Activated CD4-positive, alpha-beta T cell treated with anti-CD3 and anti-CD28 coated beads for 36 hours (primary cell): ENCODE data around the gene MMP1. TPM values are rescaled to one million over a fixed set of nuclear protein-coding genes. Genes with fewer than 3 reads are reported as not detected.

Source experiments
- ATAC-seq: fragments of 200-7000 bp; cut with Tn5 transposase; one replicate; pipeline ENCODE4 v1.10.0; 2021; ENCODE audit warnings: mild to moderate bottlenecking, moderate library complexity
- CTCF ChIA-PET: fragments of 350-600 bp; sonication (Branson Sonifier 250); formaldehyde crosslinking; loops from one replicate; lab custom pipeline; 2021; ENCODE audit warnings: antibody characterized with exemption; lab: Charles Lee
- POLR2A ChIA-PET: fragments of 350-600 bp; sonication (Branson Sonifier 250); formaldehyde crosslinking; loops from one replicate; lab custom pipeline; 2021; ENCODE audit warnings: antibody characterized with exemption, inconsistent platforms; lab: Charles Lee
- DNase-seq: peaks from one replicate; pipeline ENCODE4 v3.0.0-alpha.2; 2020
- H3K27ac Mint-ChIP-seq: one replicate; pipeline ENCODE4 v1.8.0; 2021; ENCODE audit warnings: mixed read lengths
- H3K27me3 Mint-ChIP-seq: one replicate; pipeline ENCODE4 v1.8.0; 2021; ENCODE audit warnings: mixed read lengths
- H3K36me3 Mint-ChIP-seq: one replicate; pipeline ENCODE4 v1.8.0; 2021; ENCODE audit warnings: low read depth, mixed read lengths
- H3K4me1 Mint-ChIP-seq: one replicate; pipeline ENCODE4 v1.8.0; 2021; ENCODE audit warnings: mixed read lengths
- H3K4me3 Mint-ChIP-seq: one replicate; pipeline ENCODE4 v1.8.0; 2021; ENCODE audit warnings: mild to moderate bottlenecking, moderate library complexity, mixed read lengths
- H3K9me3 Mint-ChIP-seq: one replicate; pipeline ENCODE4 v1.8.0; 2021; ENCODE audit warnings: low read depth, mixed read lengths
- intact Hi-C, 2 experiments: fragments of 100-400 bp; cut with DNase I in 1 of 2; cut with micrococcal nuclease in 1 of 2; formaldehyde crosslinking; loops; one replicate each; pipeline versions ENCODE4 v1.14.2 to v1.15.1; 2022 to 2024; cut with DNase I, micrococcal nuclease
- total RNA-seq, 2 experiments: library from RNA; stranded (reverse); gene quantifications; one replicate each; pipeline ENCODE4 v1.2.3, GENCODE V29; 2021

The MMP1 gene
- total RNA-seq: not detected

DNA sequence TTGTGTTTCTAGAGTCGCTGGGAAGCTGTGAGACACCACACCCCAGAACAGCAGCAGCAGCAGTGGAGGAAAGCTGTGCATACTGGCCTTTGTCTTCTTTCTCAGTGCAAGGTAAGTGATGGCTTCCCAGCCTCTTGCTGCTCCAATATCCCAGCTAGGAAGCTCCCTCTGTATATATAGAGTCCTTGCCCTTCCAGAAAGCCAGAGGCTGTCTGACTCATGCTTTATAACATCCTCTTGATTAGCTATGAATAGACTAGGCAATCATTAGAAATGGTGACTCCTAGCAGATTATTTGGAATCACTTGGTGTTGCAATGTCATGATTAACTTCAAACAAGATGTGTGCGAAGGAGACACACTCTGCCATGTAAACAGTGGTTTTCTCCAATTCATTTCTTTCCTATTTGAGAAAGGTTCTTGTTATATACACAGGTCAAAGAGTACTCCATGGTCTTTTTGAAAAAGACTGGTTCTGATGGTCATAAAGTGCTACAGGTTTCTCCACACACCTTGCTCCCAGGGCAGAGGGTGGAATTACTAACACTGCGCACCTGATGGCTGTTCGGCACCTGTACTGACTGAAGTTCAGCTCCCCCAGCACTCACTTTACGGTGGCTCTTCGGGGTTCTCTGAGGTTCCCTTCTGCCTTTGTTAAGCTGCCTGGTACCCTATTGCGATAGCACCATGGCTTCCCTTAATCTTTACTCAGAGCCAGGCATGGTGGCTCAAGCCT lies at the start of gene MMP1:
Gene MMP1 (minus strand): TSS at position 149 of the 735 bp plus-strand sequence. CDS start 68 bp downstream, at position 81.
- no peaks in the 10 kb centered on the region for H3K36me3 Mint-ChIP-seq
- POLR2A ChIA-PET: interaction anchor here (0.7 kb wide), 1 partner anchor 55 kb away, joined by 9 read pairs; no protein-coding TSS in a partner anchor
- no peak within 1 kb of the TSS for H3K4me3 Mint-ChIP-seq
- H3K27ac Mint-ChIP-seq: no peak within 1 kb of the TSS
- CTCF ChIA-PET: no interaction called here
- no peaks in the 10 kb centered on the region for H3K9me3 Mint-ChIP-seq
- ATAC-seq (no peak), DNase-seq (no peak)
- no peaks in the 10 kb centered on the region for H3K27me3 Mint-ChIP-seq
- H3K4me1 Mint-ChIP-seq: no peaks in the 10 kb centered on the region
- intact Hi-C loops: no loop called here

DNA sequence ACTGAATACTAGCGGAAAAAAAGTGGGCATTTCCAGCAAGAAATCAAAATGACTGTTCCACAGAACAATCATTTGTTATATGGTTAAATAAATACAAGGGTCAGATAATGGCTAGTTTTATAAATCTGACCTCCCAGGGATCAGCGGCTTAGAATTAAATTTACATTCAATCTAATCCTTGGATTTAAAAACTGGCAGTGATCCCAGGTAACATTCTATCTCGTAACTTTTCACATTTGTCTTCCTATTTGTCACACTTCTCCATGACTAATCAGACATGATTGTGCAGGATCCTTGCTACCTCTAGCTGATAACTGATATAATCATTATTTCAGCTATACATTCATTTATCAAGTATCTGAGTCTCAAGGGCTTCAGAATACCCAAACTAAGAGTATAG lies 48.3 kb upstream of the MMP1 start:
- ChIA-PET CTCF (no interaction called here), POLR2A (no interaction called here)
- Mint-ChIP-seq H3K9me3 (no peaks in the 10 kb centered on the region), H3K27ac (no peak overlapping the region), H3K27me3 (peaks cover 12% of the 10 kb centered on the region), H3K36me3 (no peaks in the 10 kb centered on the region), H3K4me1 (no peaks in the 10 kb centered on the region), H3K4me3 (no peak overlapping the region)
- ATAC-seq (no peak), DNase-seq (no peak)
- intact Hi-C loops: no loop called here

DNA sequence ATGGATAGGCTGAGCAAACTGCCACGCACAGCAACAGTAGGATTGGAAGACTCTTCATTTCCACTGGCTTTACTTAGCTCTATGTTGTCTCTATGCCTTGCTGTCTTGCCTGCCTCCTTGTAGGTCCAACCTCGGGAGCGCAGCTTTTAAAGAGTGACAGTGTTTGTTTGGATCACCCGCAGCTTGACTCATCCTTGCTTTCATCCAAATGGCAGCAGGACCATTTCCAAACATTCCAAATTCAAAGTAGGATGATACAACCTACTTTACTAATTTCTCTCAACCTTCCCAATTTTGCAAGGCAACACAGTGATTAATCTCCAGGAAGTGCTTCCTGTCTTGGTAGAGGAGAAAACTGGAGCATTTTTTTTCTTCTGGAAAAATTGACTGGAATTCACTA lies 45.5 kb upstream of the MMP1 start, which contains the start of gene MMP3:
Gene MMP3 (minus strand): TSS at position 121 of the 400 bp plus-strand sequence. CDS start 63 bp downstream, at position 58.
- ChIA-PET POLR2A (no interaction called here), CTCF (interaction anchor here (1.6 kb wide), 1 partner anchor 19 kb away, joined by 3 read pairs; no protein-coding TSS in a partner anchor)
- Mint-ChIP-seq H3K4me1 (no peaks in the 10 kb centered on the region), H3K27ac (no peak within 1 kb of the TSS), H3K27me3 (peaks cover 11% of the 10 kb centered on the region), H3K4me3 (no peak within 1 kb of the TSS), H3K9me3 (no peaks in the 10 kb centered on the region), H3K36me3 (no peaks in the 10 kb centered on the region)
- ATAC-seq (no peak), DNase-seq (no peak)
- intact Hi-C loops: no loop called here

DNA sequence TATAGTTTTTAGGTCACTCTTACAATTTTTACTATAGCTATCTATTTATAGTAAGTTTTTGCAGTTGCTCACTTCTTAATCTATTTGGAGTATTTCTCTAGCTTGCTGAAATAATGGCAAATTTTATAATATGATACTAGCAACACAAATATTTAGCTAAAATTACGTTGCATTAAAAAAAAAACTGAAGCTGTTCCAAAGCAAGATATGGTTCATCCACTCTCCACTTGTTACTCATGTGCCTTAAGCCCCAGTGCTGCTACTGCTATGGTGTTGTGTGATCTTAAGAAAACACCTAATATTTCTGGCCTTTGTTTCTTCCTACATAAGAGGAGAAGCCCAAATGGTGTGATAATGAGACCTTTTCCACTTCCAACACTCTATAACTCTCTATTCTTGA lies 45.0 kb upstream of the MMP1 start:
- Mint-ChIP-seq H3K27me3 (peaks cover 11% of the 10 kb centered on the region), H3K36me3 (no peaks in the 10 kb centered on the region), H3K9me3 (no peaks in the 10 kb centered on the region), H3K4me1 (no peaks in the 10 kb centered on the region), H3K4me3 (no peak overlapping the region), H3K27ac (no peak overlapping the region)
- intact Hi-C loops: no loop called here
- ATAC-seq: no peak
- no peak for DNase-seq
- POLR2A ChIA-PET: no interaction called here
- CTCF ChIA-PET: interaction anchor here (1.6 kb wide), 1 partner anchor 19 kb away, joined by 3 read pairs; no protein-coding TSS in a partner anchor

DNA sequence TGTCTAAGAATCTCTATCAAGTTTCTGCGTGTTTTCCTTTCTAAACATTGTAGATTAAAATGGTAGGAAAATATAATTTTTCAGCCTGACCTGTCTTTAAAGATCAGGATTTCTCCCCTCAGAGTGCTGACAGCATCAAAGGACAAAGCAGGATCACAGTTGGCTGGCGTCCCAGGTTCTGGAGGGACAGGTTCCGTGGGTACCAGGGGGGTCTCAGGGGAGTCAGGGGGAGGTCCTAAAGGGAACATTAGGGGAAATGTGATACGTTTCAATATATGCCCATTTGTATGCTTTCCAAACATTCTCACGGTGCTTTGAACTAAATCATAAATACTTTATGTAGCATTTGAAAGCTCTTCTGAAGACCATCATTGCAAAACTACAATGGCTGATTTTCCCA lies 42.1 kb upstream of the MMP1 start:
- no peak overlapping the region for H3K4me3 Mint-ChIP-seq
- H3K27ac Mint-ChIP-seq: no peak overlapping the region
- no peaks in the 10 kb centered on the region for H3K36me3 Mint-ChIP-seq
- peaks cover 9% of the 10 kb centered on the region for H3K27me3 Mint-ChIP-seq
- ATAC-seq (no peak), DNase-seq (no peak)
- POLR2A ChIA-PET: no interaction called here
- no peaks in the 10 kb centered on the region for H3K9me3 Mint-ChIP-seq
- intact Hi-C loops: no loop called here
- CTCF ChIA-PET: no interaction called here
- H3K4me1 Mint-ChIP-seq: no peaks in the 10 kb centered on the region

DNA sequence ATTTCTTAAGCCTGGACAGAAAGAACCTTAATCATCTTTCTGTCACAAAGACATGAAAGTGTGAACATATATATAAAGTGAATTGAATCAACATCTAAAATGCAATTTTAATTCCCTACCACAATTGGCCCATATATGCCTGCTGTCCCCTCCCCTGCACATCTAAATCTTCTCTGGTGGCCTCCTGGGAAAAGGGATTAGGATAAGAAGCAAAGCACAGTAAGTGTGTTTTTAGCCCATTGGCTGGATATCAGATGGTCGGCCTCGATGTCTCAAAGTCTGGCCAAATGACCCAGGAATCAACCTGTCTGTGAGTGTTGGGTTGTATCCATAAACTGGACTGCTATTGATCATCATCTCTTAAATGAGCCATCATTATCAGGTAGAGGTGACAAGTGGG lies 39.7 kb upstream of the MMP1 start:
- Mint-ChIP-seq H3K4me3 (no peak overlapping the region), H3K4me1 (no peaks in the 10 kb centered on the region), H3K27me3 (peaks cover 6% of the 10 kb centered on the region), H3K9me3 (no peaks in the 10 kb centered on the region), H3K36me3 (no peaks in the 10 kb centered on the region), H3K27ac (no peak overlapping the region)
- DNase-seq (no peak), ATAC-seq (no peak)
- intact Hi-C loops: no loop called here
- ChIA-PET POLR2A (no interaction called here), CTCF (no interaction called here)

DNA sequence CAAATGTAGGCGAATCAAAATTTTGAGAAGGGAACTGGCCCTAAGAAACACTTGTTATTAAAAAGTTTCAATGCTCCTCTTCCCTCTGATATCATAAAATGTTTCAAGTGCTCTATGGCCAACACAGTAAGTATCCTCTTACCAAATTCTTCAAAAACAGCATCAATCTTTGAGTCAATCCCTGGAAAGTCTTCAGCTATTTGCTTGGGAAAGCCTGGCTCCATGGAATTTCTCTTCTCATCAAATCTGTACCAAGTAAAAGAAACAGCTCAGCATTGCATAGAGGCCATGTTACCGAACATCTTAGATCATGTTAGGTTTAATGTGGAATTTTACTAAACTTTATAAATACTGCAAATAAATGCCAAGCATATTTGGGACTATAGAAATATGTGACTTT lies 39.2 kb upstream of the MMP1 start:
- ATAC-seq (no peak), DNase-seq (no peak)
- ChIA-PET POLR2A (no interaction called here), CTCF (no interaction called here)
- no peaks in the 10 kb centered on the region for H3K4me1 Mint-ChIP-seq
- peaks cover 9% of the 10 kb centered on the region for H3K27me3 Mint-ChIP-seq
- intact Hi-C loops: no loop called here
- no peak overlapping the region for H3K27ac Mint-ChIP-seq
- H3K4me3 Mint-ChIP-seq: no peak overlapping the region
- H3K36me3 Mint-ChIP-seq: no peaks in the 10 kb centered on the region
- no peaks in the 10 kb centered on the region for H3K9me3 Mint-ChIP-seq

DNA sequence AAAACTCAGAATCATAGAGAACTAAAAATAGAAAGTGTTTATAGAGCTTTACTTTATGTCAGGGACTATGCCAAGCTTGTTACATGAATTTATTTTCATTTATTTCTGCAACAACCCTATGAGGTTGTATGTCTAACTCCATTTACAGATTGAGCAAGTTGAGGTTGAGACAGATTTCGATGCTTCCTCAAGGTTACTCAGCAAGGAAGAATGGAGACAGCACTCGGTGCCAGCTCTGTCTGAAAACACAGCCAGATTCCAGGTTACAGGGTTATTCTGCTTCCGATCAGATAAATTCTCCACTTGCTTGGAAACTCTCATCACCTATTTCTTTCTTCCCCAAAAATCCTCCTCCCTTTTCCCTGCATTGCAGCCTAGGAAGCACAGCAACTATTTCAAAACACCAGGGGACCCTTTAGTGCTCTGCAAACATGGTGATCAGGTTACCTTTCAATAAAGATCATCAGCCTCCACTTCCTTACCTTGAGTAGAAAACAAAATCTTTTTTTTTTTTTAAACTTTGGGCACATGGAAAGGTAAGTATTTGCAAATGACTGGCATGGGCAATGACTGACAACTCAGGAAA lies 38.4 kb upstream of the MMP1 start:
- ATAC-seq: no peak
- intact Hi-C loops: no loop called here
- no peaks in the 10 kb centered on the region for H3K4me1 Mint-ChIP-seq
- POLR2A ChIA-PET: no interaction called here
- H3K27ac Mint-ChIP-seq: no peak overlapping the region
- CTCF ChIA-PET: no interaction called here
- peaks cover 14% of the 10 kb centered on the region for H3K27me3 Mint-ChIP-seq
- H3K36me3 Mint-ChIP-seq: no peaks in the 10 kb centered on the region
- H3K4me3 Mint-ChIP-seq: no peak overlapping the region
- H3K9me3 Mint-ChIP-seq: no peaks in the 10 kb centered on the region
- DNase-seq: no peak

DNA sequence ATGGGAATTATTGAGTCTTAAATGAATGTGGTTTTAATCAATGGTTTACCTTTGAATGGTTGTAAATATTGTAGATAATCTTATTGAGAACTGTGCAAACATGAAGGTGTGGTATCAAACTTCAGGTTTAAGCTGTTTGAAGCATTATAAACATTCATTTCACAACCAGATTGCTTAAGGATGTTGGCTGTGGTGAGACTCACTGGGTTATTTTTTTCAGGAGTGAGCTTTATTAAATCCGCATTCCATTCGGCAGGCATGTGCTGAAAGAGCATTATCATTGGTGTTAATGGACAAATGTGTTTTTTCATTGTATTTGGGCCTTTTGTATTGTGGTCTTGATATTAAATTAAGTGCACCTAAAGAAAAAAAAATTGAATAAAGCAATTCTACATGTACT lies 35.8 kb upstream of the MMP1 start:
- H3K36me3 Mint-ChIP-seq: no peaks in the 10 kb centered on the region
- H3K4me1 Mint-ChIP-seq: no peaks in the 10 kb centered on the region
- H3K27me3 Mint-ChIP-seq: peaks cover 33% of the 10 kb centered on the region
- ChIA-PET POLR2A (no interaction called here), CTCF (no interaction called here)
- no peaks in the 10 kb centered on the region for H3K9me3 Mint-ChIP-seq
- no peak for DNase-seq
- no peak overlapping the region for H3K27ac Mint-ChIP-seq
- intact Hi-C loops: loop anchor here in 1 of 2 experiments (5.0 kb wide), 1 partner anchor 109 kb away; no protein-coding TSS in a partner anchor
- no peak overlapping the region for H3K4me3 Mint-ChIP-seq
- no peak for ATAC-seq

DNA sequence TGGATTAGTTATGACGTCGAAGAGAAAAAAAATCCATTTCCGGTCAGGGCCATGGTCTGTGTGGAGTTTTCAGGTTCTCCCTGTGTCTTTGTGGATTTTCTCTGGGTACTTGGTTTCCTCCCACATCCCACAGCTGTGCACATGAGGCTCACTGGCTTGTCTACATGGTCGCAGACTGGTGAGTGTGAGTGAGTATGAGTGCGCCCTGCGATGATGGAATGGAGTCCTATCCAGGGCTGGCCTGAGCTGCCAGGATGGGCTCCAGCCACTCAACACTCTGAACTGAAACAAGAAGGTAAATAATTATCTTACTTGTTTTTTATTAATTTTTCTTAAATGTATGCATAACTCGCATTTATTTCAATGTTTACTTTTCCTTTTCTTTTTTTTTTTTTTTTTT lies 34.7 kb upstream of the MMP1 start:
- no peak for DNase-seq
- no peak for ATAC-seq
- CTCF ChIA-PET: no interaction called here
- no peak overlapping the region for H3K27ac Mint-ChIP-seq
- POLR2A ChIA-PET: no interaction called here
- no peaks in the 10 kb centered on the region for H3K9me3 Mint-ChIP-seq
- H3K36me3 Mint-ChIP-seq: no peaks in the 10 kb centered on the region
- no peaks in the 10 kb centered on the region for H3K4me1 Mint-ChIP-seq
- H3K4me3 Mint-ChIP-seq: no peak overlapping the region
- intact Hi-C loops: loop anchor here in 1 of 2 experiments (5.0 kb wide), 1 partner anchor 110 kb away; no protein-coding TSS in a partner anchor
- H3K27me3 Mint-ChIP-seq: peaks cover 33% of the 10 kb centered on the region

DNA sequence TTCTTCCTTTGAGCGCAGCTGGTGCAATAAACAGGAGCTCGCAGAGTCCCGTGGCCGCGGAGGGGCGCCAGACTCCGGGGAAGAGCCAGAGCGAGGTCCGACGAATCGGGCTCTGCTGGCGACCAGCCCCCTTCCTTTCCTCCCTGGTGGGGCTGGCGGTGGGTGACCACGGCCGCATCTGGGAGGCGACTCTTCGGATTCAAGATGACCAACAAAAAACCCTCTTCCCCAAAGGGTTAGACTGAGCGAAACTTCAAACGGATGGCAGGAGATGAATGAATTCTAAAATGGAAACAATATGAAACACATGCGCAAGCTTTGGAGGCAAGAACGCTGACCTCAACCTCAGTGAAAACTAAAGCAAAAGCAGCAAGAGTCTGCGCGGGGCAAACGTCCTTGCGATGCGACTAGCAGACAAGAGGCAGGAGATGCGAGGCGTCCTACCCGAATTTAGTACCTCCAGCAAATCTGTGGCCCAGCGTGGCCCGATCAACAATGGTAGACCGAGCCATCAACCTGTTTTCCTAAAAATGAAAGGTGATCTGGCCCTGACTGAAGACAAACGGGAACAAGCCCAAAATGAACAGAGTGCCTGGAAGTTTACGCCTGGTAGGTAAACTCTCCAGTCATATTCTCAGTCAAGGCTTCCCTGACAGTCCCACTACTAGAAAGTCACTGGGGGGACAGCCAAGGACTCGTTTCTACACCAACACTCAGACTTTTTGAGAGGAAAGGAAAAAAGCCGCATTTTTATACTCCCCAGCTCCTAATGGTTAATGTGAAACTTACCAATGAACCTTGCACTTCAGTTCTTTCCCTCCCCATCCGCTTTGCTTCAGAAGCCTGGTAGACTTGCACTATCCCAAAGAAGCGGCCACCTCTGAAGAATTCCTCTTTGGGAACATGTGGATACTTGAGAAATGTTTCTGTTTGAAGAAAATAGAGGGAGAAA lies 33.8 kb upstream of the MMP1 start:
- no peak for ATAC-seq
- intact Hi-C loops: loop anchor here (1.0 to 5.0 kb wide), 2 partner anchors 109 to 111 kb away; no protein-coding TSS in a partner anchor
- H3K4me1 Mint-ChIP-seq: no peaks in the 10 kb centered on the region
- no peak overlapping the region for H3K4me3 Mint-ChIP-seq
- H3K36me3 Mint-ChIP-seq: no peaks in the 10 kb centered on the region
- H3K27ac Mint-ChIP-seq: no peak overlapping the region
- no peaks in the 10 kb centered on the region for H3K9me3 Mint-ChIP-seq
- H3K27me3 Mint-ChIP-seq: peaks cover 37% of the 10 kb centered on the region
- DNase-seq: peak; percentile 58
- POLR2A ChIA-PET: no interaction called here
- CTCF ChIA-PET: interaction anchor here (0.6 to 1.3 kb wide), 2 partner anchors 12 to 490 kb away, joined by 3 read pairs; no protein-coding TSS in a partner anchor
